Rectal smooth muscle tissue (tissue), 1 donor: Measurements from ENCODE around the gene MBD5.
A peak's percentile ranks its signal among the peaks of the same experiment; 100 is the strongest.
"Not testable (repeated sequence)": the region's sequence is repeated elsewhere in the genome, so short reads cannot be mapped to it uniquely, and the experiment has no call there.

Experiments
- H3K27ac ChIP-seq: one replicate; pipeline ENCODE4 v1.7.0; 2013; ENCODE audit warnings: low read depth, low read length, inconsistent platforms
- H3K27me3 ChIP-seq: one replicate; pipeline ENCODE4 v1.7.0; 2013; ENCODE audit warnings: low read length; ENCODE audit not compliant: control insufficient read depth, insufficient read depth
- H3K36me3 ChIP-seq: one replicate; pipeline ENCODE4 v1.7.0; 2013; ENCODE audit warnings: low read length; ENCODE audit not compliant: control insufficient read depth, insufficient read depth
- H3K4me1 ChIP-seq: one replicate; pipeline ENCODE4 v1.7.0; 2013; ENCODE audit warnings: low read length; ENCODE audit not compliant: control insufficient read depth, insufficient read depth
- H3K4me3 ChIP-seq: one replicate; pipeline ENCODE4 v1.7.0; 2013; ENCODE audit warnings: low read length
- H3K9ac ChIP-seq: one replicate; pipeline ENCODE4 v1.7.0; 2013; ENCODE audit warnings: low read length

MBD5 gene

GRCh38 chr2:148021059-148021861 lies at the start of gene MBD5:
MBD5 (plus strand) TSS chr2:148021091.
- H3K9ac ChIP-seq = peak within 1 kb of the TSS; percentile 97
- peaks cover 15% of the 10 kb centered on the region for H3K4me1 ChIP-seq

GRCh38 chr2:147976102-147976501 lies 44.8 kb upstream of the MBD5 start:
- no peaks in the 10 kb centered on the region for H3K36me3 ChIP-seq
- no peak overlapping the region for H3K27ac ChIP-seq
- H3K27me3 ChIP-seq = no peaks in the 10 kb centered on the region
- H3K4me3 ChIP-seq = no peak overlapping the region
- H3K9ac ChIP-seq = no peak overlapping the region
- peaks cover 2% of the 10 kb centered on the region for H3K4me1 ChIP-seq

More at GRCh38 chr2:148021059-148021861, at the start of gene MBD5:
- H3K4me3 ChIP-seq = peak within 1 kb of the TSS; percentile 100
- H3K27ac ChIP-seq = peak within 1 kb of the TSS; percentile 96
- H3K27me3 ChIP-seq = no peaks in the 10 kb centered on the region
- peaks cover 2% of the 10 kb centered on the region for H3K36me3 ChIP-seq

GRCh38 chr2:147977679-147978078 lies 43.2 kb upstream of the MBD5 start:
- Histone ChIP-seq H3K4me1 (peaks cover 2% of the 10 kb centered on the region), H3K4me3 (no peak overlapping the region), H3K9ac (no peak overlapping the region), H3K27me3 (no peaks in the 10 kb centered on the region), H3K36me3 (no peaks in the 10 kb centered on the region), H3K27ac (no peak overlapping the region)

- Histone ChIP-seq H3K4me1 (peaks cover 2% of the 10 kb centered on the region), H3K9ac (no peak overlapping the region), H3K27me3 (no peaks in the 10 kb centered on the region), H3K27ac (no peak overlapping the region), H3K4me3 (no peak overlapping the region), H3K36me3 (no peaks in the 10 kb centered on the region)
Measured at GRCh38 chr2:147980940-147981528, 39.9 kb upstream of the MBD5 start.

GRCh38 chr2:147989102-147989501 lies 31.8 kb upstream of the MBD5 start:
- Histone ChIP-seq H3K4me3 (no peak overlapping the region), H3K27ac (no peak overlapping the region), H3K27me3 (no peaks in the 10 kb centered on the region), H3K36me3 (no peaks in the 10 kb centered on the region), H3K4me1 (no peaks in the 10 kb centered on the region), H3K9ac (no peak overlapping the region)

GRCh38 chr2:147989809-147990403 lies 31.0 kb upstream of the MBD5 start:
- Histone ChIP-seq H3K4me3 (no peak overlapping the region), H3K4me1 (no peaks in the 10 kb centered on the region), H3K36me3 (no peaks in the 10 kb centered on the region), H3K27ac (no peak overlapping the region), H3K27me3 (no peaks in the 10 kb centered on the region), H3K9ac (no peak overlapping the region)

GRCh38 chr2:147994965-147995364 lies 25.9 kb upstream of the MBD5 start:
- not testable (repeated sequence) for H3K4me1 ChIP-seq, H3K4me3 ChIP-seq, H3K27ac ChIP-seq, H3K9ac ChIP-seq, H3K36me3 ChIP-seq, H3K27me3 ChIP-seq

- H3K36me3 ChIP-seq = no peaks in the 10 kb centered on the region
- H3K4me1 ChIP-seq = no peaks in the 10 kb centered on the region
- H3K4me3 ChIP-seq = no peak overlapping the region
- H3K9ac ChIP-seq = no peak overlapping the region
- H3K27ac ChIP-seq = no peak overlapping the region
- no peaks in the 10 kb centered on the region for H3K27me3 ChIP-seq
Measured at GRCh38 chr2:147996828-147997227, 24.1 kb upstream of the MBD5 start.

- Histone ChIP-seq H3K4me3 (no peak overlapping the region), H3K9ac (no peak overlapping the region), H3K4me1 (no peaks in the 10 kb centered on the region), H3K36me3 (no peaks in the 10 kb centered on the region), H3K27me3 (no peaks in the 10 kb centered on the region), H3K27ac (no peak overlapping the region)
Measured at GRCh38 chr2:147998203-147998602, 22.7 kb upstream of the MBD5 start.

- Histone ChIP-seq H3K4me3 (no peak overlapping the region), H3K4me1 (no peaks in the 10 kb centered on the region), H3K27ac (no peak overlapping the region), H3K36me3 (no peaks in the 10 kb centered on the region), H3K27me3 (no peaks in the 10 kb centered on the region), H3K9ac (no peak overlapping the region)
Measured at GRCh38 chr2:147999126-147999525, 21.8 kb upstream of the MBD5 start.

- H3K9ac ChIP-seq = no peak overlapping the region
- no peaks in the 10 kb centered on the region for H3K4me1 ChIP-seq
- H3K27me3 ChIP-seq = no peaks in the 10 kb centered on the region
- H3K4me3 ChIP-seq = no peak overlapping the region
- H3K36me3 ChIP-seq = no peaks in the 10 kb centered on the region
- no peak overlapping the region for H3K27ac ChIP-seq
Measured at GRCh38 chr2:148000095-148000494, 20.8 kb upstream of the MBD5 start.

- H3K4me3 ChIP-seq, H3K27me3 ChIP-seq, H3K36me3 ChIP-seq, H3K4me1 ChIP-seq, H3K27ac ChIP-seq, H3K9ac ChIP-seq: not testable (repeated sequence)
Measured at GRCh38 chr2:148002420-148002819, 18.5 kb upstream of the MBD5 start.
